Loucy (cell line): Measurements from ENCODE around the gene KYAT1.
A peak's percentile ranks its signal among the peaks of the same experiment; 100 is the strongest.

Experiments used
- H2AFZ ChIP-seq: fragments of 200-600 bp; sonication (generic); 2 replicates; pipeline ENCODE4 v1.6.0; 2016; ENCODE audit warnings: antibody characterized with exemption, mild to moderate bottlenecking, low read length, moderate library complexity
- H3F3A ChIP-seq: fragments of 200-600 bp; 2 replicates; pipeline ENCODE4 v1.6.0; 2016; ENCODE audit warnings: antibody characterized with exemption, low read depth, mild to moderate bottlenecking
- H3K27me3 ChIP-seq: fragments of 200-600 bp; sonication (generic); 2 replicates; pipeline ENCODE4 v1.6.1; 2014; ENCODE audit warnings: low read length, mild to moderate bottlenecking; ENCODE audit not compliant: insufficient read depth, poor library complexity, severe bottlenecking
- H3K36me3 ChIP-seq: fragments of 200-600 bp; sonication (generic); 2 replicates; pipeline ENCODE4 v1.6.1; 2016; ENCODE audit warnings: low read length; ENCODE audit not compliant: insufficient read depth
- H3K4me1 ChIP-seq: fragments of 200-600 bp; sonication (generic); 2 replicates; pipeline ENCODE4 v1.5.1; 2014; ENCODE audit warnings: low read length, mild to moderate bottlenecking; ENCODE audit not compliant: insufficient read depth, poor library complexity, severe bottlenecking
- H3K4me2 ChIP-seq: fragments of 200-600 bp; sonication (generic); 2 replicates; pipeline ENCODE4 v1.6.0; 2014; ENCODE audit warnings: antibody characterized with exemption, low read length, low read depth, mild to moderate bottlenecking; ENCODE audit not compliant: poor library complexity, severe bottlenecking
- H3K4me3 ChIP-seq: fragments of 200-600 bp; sonication (generic); 2 replicates; pipeline ENCODE4 v1.5.1; 2014; ENCODE audit warnings: low read length, mild to moderate bottlenecking, mixed read lengths; ENCODE audit not compliant: poor library complexity, severe bottlenecking
- H3K79me2 ChIP-seq: fragments of 200-600 bp; sonication (generic); 2 replicates; pipeline ENCODE4 v1.6.1; 2014; ENCODE audit warnings: low read length; ENCODE audit not compliant: insufficient read depth
- H3K9ac ChIP-seq: fragments of 200-600 bp; sonication (generic); 2 replicates; pipeline ENCODE4 v1.6.0; 2014; ENCODE audit warnings: mild to moderate bottlenecking, low read depth, low read length, moderate library complexity; ENCODE audit not compliant: poor library complexity, severe bottlenecking
- H3K9me2 ChIP-seq: fragments of 200-600 bp; sonication (generic); replicated peaks from 2 replicates; pipeline ENCODE4 v1.6.1; 2016; ENCODE audit warnings: low read depth, low read length, mixed read lengths
- H3K9me3 ChIP-seq: fragments of 200-600 bp; sonication (generic); 2 replicates; pipeline ENCODE4 v1.6.1; 2014; ENCODE audit warnings: mild to moderate bottlenecking, antibody characterized with exemption, low read length, low read depth; ENCODE audit not compliant: insufficient read depth
- H4K20me1 ChIP-seq: fragments of 200-600 bp; sonication (generic); 2 replicates; pipeline ENCODE4 v1.6.0; 2014; ENCODE audit warnings: antibody characterized with exemption, low read length, mild to moderate bottlenecking; ENCODE audit not compliant: insufficient read depth, poor library complexity, severe bottlenecking
- CTCF ChIP-seq: fragments of 200-600 bp; sonication (generic); conservative IDR thresholded peaks from 2 replicates; pipeline ENCODE4 v1.5.1; 2014; ENCODE audit warnings: mild to moderate bottlenecking, antibody characterized with exemption, low read length
- EZH2phosphoT487 ChIP-seq: fragments of 200-600 bp; IDR thresholded peaks from 2 replicates; pipeline ENCODE4 v1.6.1; 2018; ENCODE audit warnings: antibody characterized with exemption, mild to moderate bottlenecking, moderate library complexity, borderline replicate concordance

Gene KYAT1

GRCh38 chr9:128863647-128864046 lies 18.1 kb downstream of the KYAT1 start:
- no peaks in the 10 kb centered on the region for H3K9me2 ChIP-seq
- H3K79me2 ChIP-seq = no peaks in the 10 kb centered on the region
- H3F3A ChIP-seq = no peaks in the 10 kb centered on the region
- no peaks in the 10 kb centered on the region for H4K20me1 ChIP-seq
- no peak overlapping the region for H3K4me3 ChIP-seq
- no peaks in the 10 kb centered on the region for H3K36me3 ChIP-seq
- H2AFZ ChIP-seq = no peak overlapping the region
- H3K9ac ChIP-seq = no peak overlapping the region
- H3K27me3 ChIP-seq = no peaks in the 10 kb centered on the region
- H3K4me2 ChIP-seq = no peak overlapping the region
- TF ChIP-seq EZH2phosphoT487 = no peak
- TF ChIP-seq CTCF = peak; percentile 72
- H3K4me1 ChIP-seq = no peaks in the 10 kb centered on the region
- H3K9me3 ChIP-seq = no peaks in the 10 kb centered on the region

- Histone ChIP-seq H3K36me3 (no peaks in the 10 kb centered on the region), H4K20me1 (no peaks in the 10 kb centered on the region), H3K4me1 (no peaks in the 10 kb centered on the region), H2AFZ (no peak overlapping the region), H3K9ac (no peak overlapping the region), H3K4me3 (no peak overlapping the region), H3K79me2 (no peaks in the 10 kb centered on the region), H3K9me3 (no peaks in the 10 kb centered on the region), H3K9me2 (no peaks in the 10 kb centered on the region), H3F3A (no peaks in the 10 kb centered on the region), H3K27me3 (no peaks in the 10 kb centered on the region), H3K4me2 (no peak overlapping the region)
- TF ChIP-seq EZH2phosphoT487 (no peak), CTCF (no peak)
Observed at GRCh38 chr9:128862401-128862851, 19.3 kb downstream of the KYAT1 start.

GRCh38 chr9:128861501-128861900 lies 20.2 kb downstream of the KYAT1 start:
- H3K4me3 ChIP-seq = no peak overlapping the region
- no peak for TF ChIP-seq CTCF
- TF ChIP-seq EZH2phosphoT487 = no peak
- H3F3A ChIP-seq = no peaks in the 10 kb centered on the region
- H3K9me2 ChIP-seq = no peaks in the 10 kb centered on the region
- no peak overlapping the region for H2AFZ ChIP-seq
- no peaks in the 10 kb centered on the region for H3K9me3 ChIP-seq
- no peaks in the 10 kb centered on the region for H4K20me1 ChIP-seq
- H3K36me3 ChIP-seq = no peaks in the 10 kb centered on the region
- H3K27me3 ChIP-seq = no peaks in the 10 kb centered on the region
- no peak overlapping the region for H3K9ac ChIP-seq
- no peaks in the 10 kb centered on the region for H3K79me2 ChIP-seq
- H3K4me1 ChIP-seq = no peaks in the 10 kb centered on the region
- H3K4me2 ChIP-seq = no peak overlapping the region
